Measurements from ENCODE around the gene TBC1D22A.

- TF ChIP-seq, protein P1, sequence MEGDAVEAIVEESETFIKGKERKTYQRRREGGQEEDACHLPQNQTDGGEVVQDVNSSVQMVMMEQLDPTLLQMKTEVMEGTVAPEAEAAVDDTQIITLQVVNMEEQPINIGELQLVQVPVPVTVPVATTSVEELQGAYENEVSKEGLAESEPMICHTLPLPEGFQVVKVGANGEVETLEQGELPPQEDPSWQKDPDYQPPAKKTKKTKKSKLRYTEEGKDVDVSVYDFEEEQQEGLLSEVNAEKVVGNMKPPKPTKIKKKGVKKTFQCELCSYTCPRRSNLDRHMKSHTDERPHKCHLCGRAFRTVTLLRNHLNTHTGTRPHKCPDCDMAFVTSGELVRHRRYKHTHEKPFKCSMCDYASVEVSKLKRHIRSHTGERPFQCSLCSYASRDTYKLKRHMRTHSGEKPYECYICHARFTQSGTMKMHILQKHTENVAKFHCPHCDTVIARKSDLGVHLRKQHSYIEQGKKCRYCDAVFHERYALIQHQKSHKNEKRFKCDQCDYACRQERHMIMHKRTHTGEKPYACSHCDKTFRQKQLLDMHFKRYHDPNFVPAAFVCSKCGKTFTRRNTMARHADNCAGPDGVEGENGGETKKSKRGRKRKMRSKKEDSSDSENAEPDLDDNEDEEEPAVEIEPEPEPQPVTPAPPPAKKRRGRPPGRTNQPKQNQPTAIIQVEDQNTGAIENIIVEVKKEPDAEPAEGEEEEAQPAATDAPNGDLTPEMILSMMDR (IDR thresholded peaks at IDR 0.05): no peak
- TF ChIP-seq, protein P2, sequence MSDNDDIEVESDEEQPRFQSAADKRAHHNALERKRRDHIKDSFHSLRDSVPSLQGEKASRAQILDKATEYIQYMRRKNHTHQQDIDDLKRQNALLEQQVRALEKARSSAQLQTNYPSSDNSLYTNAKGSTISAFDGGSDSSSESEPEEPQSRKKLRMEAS (IDR thresholded peaks at IDR 0.05; ENCODE audit: low read depth): no peak
- no peak for TF ChIP-seq YY1 (IDR thresholded peaks at IDR 0.05; ENCODE audit: low read depth)
- no peak for TF ChIP-seq RXRA (IDR thresholded peaks at IDR 0.05; ENCODE audit: borderline replicate concordance, low read depth)
- TF ChIP-seq FOXM1 (IDR thresholded peaks at IDR 0.05; ENCODE audit: low read depth): no peak
- TF ChIP-seq, protein P3, sequence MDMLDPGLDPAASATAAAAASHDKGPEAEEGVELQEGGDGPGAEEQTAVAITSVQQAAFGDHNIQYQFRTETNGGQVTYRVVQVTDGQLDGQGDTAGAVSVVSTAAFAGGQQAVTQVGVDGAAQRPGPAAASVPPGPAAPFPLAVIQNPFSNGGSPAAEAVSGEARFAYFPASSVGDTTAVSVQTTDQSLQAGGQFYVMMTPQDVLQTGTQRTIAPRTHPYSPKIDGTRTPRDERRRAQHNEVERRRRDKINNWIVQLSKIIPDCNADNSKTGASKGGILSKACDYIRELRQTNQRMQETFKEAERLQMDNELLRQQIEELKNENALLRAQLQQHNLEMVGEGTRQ (IDR thresholded peaks at IDR 0.05; ENCODE audit: borderline replicate concordance, low read depth, low read length): no peak
- no peak for TF ChIP-seq EP300 (IDR thresholded peaks at IDR 0.05; ENCODE audit: borderline replicate concordance in 1 of 2, low read depth in 1 of 2, low read length in 1 of 2)
- no peak for TF ChIP-seq TAF1 (IDR thresholded peaks at IDR 0.05; ENCODE audit: borderline replicate concordance, low read depth, low read length)
- no peak for TF ChIP-seq IRF3 (IDR thresholded peaks at IDR 0.05; ENCODE audit: low read depth, low read length)
- no peak for TF ChIP-seq SMC3 (IDR thresholded peaks at IDR 0.05; ENCODE audit: low read depth, low read length)
Measured at GRCh38 chr22:46815132-46815531, 52.7 kb downstream of the TBC1D22A start.
